ENCODE results near the gene TMEM52B.

- TF ChIP-seq CTCF (IDR thresholded peaks at IDR 0.05) (no peak), POLR2A (IDR thresholded peaks at IDR 0.05) (no peak)
Observed at GRCh38 chr12:10226731-10227130, 47.9 kb downstream of the TMEM52B start.
